ENCODE data around the gene TIMM17B.
"Not testable (repeated sequence)": the region's sequence is repeated elsewhere in the genome, so short reads cannot be mapped to it uniquely, and the experiment has no call there.

GRCh38 chrX:48876944-48877343, 20.6 kb downstream of the TIMM17B start:
- TF ChIP-seq, protein P1, sequence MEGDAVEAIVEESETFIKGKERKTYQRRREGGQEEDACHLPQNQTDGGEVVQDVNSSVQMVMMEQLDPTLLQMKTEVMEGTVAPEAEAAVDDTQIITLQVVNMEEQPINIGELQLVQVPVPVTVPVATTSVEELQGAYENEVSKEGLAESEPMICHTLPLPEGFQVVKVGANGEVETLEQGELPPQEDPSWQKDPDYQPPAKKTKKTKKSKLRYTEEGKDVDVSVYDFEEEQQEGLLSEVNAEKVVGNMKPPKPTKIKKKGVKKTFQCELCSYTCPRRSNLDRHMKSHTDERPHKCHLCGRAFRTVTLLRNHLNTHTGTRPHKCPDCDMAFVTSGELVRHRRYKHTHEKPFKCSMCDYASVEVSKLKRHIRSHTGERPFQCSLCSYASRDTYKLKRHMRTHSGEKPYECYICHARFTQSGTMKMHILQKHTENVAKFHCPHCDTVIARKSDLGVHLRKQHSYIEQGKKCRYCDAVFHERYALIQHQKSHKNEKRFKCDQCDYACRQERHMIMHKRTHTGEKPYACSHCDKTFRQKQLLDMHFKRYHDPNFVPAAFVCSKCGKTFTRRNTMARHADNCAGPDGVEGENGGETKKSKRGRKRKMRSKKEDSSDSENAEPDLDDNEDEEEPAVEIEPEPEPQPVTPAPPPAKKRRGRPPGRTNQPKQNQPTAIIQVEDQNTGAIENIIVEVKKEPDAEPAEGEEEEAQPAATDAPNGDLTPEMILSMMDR (IDR thresholded peaks at IDR 0.05) = not testable (repeated sequence)
- TF ChIP-seq EZH2 (IDR thresholded peaks at IDR 0.05; ENCODE audit: borderline replicate concordance, insufficient read depth, low read depth, low read length, poor library complexity, severe bottlenecking) = not testable (repeated sequence)

All from B cell (primary cell).